ENCODE data around the gene CCDC148. TPM values are rescaled to one million over a fixed set of nuclear protein-coding genes. Genes with fewer than 3 reads are reported as not detected.

Gene CCDC148
- polyA plus RNA-seq, 4 donors, result 0.09 to 0.37 TPM; not detected in 2

DNA sequence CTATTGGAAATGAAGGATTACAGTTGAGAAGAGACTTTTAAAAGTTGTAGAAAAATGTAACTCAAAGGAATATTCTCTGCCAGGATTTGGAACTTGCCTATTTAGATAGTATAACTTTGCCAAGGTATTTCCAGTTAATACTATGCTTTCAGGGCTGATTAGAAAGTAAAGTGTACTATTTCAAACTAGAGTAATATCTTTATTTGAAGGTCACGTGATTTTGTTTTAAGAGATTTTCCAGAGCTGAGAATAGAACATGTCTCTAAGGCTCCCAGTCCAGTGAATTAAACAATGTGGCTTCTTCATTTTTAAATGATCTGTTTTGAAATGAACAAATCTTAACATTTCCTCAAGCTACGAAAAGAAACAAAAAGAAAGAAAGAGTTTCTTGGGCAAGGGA is 53.9 kb downstream of the CCDC148 start:
- WGBS, 3 donors, result 43 to 53% (median 48%) methylated on average over 2 of the region's 2 CpGs
- H3K27me3 ChIP-seq (ENCODE audit: control insufficient read depth in 3 of 3, insufficient read depth in 3 of 3, low read length in 3 of 3), result no peaks in the 10 kb centered on the region
- no peak overlapping the region for H3K4me3 ChIP-seq (ENCODE audit: low read depth in 1 of 3, low read length in 3 of 3)
- H3K9me3 ChIP-seq (ENCODE audit: control insufficient read depth in 2 of 2, insufficient read depth in 1 of 2, low read depth in 1 of 2, low read length in 1 of 2), result no peaks in the 10 kb centered on the region
- H3K36me3 ChIP-seq (ENCODE audit: control insufficient read depth in 3 of 3, insufficient read depth in 2 of 3, low read depth in 1 of 3, low read length in 3 of 3), result no peaks in the 10 kb centered on the region
- no peaks in the 10 kb centered on the region for H3K4me1 ChIP-seq (ENCODE audit: control insufficient read depth in 3 of 3, insufficient read depth in 2 of 3, low read depth in 1 of 3, low read length in 2 of 3)
- FAIRE-seq (no peak), DNase-seq (no peak)
- no peak overlapping the region for H3K27ac ChIP-seq (ENCODE audit: low read depth in 1 of 3, low read length in 2 of 3)

DNA sequence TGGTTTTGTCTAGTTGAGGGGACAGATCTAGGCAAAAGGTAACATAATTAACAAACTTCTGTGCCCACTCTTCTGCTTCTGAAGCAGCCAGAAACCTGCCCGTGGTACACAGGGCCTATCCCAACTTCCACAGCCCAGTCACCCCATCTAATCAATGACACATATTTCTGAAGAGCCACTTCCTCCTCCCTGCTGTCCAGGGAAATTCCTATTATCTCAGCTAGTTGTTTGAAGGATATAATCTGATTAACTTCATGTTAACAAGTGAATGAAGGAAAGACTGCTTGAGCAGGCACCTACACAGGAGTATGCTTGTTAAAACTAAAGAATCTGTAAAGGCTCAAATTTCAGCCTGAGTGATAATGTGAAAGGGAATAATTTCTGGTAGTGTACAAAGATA is 61.4 kb downstream of the CCDC148 start:
- H3K27ac ChIP-seq (ENCODE audit: low read depth in 1 of 3, low read length in 2 of 3), result no peak overlapping the region
- no peaks in the 10 kb centered on the region for H3K9me3 ChIP-seq (ENCODE audit: control insufficient read depth in 2 of 2, insufficient read depth in 1 of 2, low read depth in 1 of 2, low read length in 1 of 2)
- 16 to 57% (median 50%) methylated on average over 1 of the region's 1 CpG for WGBS, 3 donors
- peak; percentile 20 to 44 for DNase-seq
- H3K36me3 ChIP-seq (ENCODE audit: control insufficient read depth in 3 of 3, insufficient read depth in 2 of 3, low read depth in 1 of 3, low read length in 3 of 3), result no peaks in the 10 kb centered on the region
- H3K4me1 ChIP-seq (ENCODE audit: control insufficient read depth in 3 of 3, insufficient read depth in 2 of 3, low read depth in 1 of 3, low read length in 2 of 3), result no peaks in the 10 kb centered on the region
- no peak for FAIRE-seq
- H3K27me3 ChIP-seq (ENCODE audit: control insufficient read depth in 3 of 3, insufficient read depth in 3 of 3, low read length in 3 of 3), result no peaks in the 10 kb centered on the region
- no peak overlapping the region for H3K4me3 ChIP-seq (ENCODE audit: low read depth in 1 of 3, low read length in 3 of 3)

GRCh38 chr2:158394453-158394852 is 62.1 kb downstream of the CCDC148 start:
- DNase-seq (peak in 1 of 2 donors; percentile 13), FAIRE-seq (no peak)
- Histone ChIP-seq H3K9me3 (ENCODE audit: control insufficient read depth in 2 of 2, insufficient read depth in 1 of 2, low read depth in 1 of 2, low read length in 1 of 2) (no peaks in the 10 kb centered on the region), H3K36me3 (ENCODE audit: control insufficient read depth in 3 of 3, insufficient read depth in 2 of 3, low read depth in 1 of 3, low read length in 3 of 3) (no peaks in the 10 kb centered on the region), H3K4me3 (ENCODE audit: low read depth in 1 of 3, low read length in 3 of 3) (no peak overlapping the region), H3K27ac (ENCODE audit: low read depth in 1 of 3, low read length in 2 of 3) (no peak overlapping the region), H3K4me1 (ENCODE audit: control insufficient read depth in 3 of 3, insufficient read depth in 2 of 3, low read depth in 1 of 3, low read length in 2 of 3) (no peaks in the 10 kb centered on the region), H3K27me3 (ENCODE audit: control insufficient read depth in 3 of 3, insufficient read depth in 3 of 3, low read length in 3 of 3) (no peaks in the 10 kb centered on the region)
- 0 to 81% (median 33%) methylated on average over 1 of the region's 1 CpG for WGBS, 3 donors

DNA sequence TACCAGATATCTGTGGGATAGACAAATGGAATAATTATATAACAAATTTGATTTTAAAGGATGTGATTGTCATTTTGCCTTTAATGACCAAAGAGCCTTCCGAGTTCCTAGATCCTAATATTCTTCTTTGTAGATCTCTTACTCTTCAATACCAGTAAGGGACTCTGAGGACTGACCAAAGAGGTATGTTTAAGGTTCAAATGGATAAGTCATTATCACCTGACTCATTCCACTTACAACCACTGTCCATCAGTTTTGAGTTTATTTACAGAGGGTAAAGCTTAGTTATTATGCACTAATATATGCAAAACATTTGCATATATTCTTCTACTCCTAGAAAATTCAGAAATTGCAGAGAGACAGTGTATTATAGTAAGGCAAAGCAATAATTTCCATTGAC is 62.7 kb downstream of the CCDC148 start:
- no peak for FAIRE-seq
- H3K9me3 ChIP-seq (ENCODE audit: control insufficient read depth in 2 of 2, insufficient read depth in 1 of 2, low read depth in 1 of 2, low read length in 1 of 2), result no peaks in the 10 kb centered on the region
- WGBS, 3 donors, result 58 to 87% (median 86%) methylated on average over 1 of the region's 1 CpG

DNA sequence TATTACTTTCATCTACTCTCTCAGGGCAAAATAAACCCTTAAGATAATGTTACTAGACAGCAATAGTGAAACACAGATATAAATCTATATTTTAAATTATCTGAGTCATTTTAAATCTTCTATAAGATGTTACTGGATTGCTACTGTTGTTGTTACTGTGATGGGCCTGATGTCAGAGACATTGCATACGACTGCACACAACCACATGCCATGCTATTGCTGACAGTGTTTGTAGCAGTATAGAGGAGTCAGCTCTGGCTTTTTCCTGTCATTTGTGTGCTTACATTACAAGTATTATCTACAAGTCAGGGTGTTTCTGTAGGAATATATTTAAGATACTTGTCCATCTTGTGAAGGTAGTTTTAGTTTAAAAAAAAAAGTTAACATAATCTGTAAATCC is 63.9 kb downstream of the CCDC148 start:
- WGBS, 3 donors, result 0 to 42% (median 41%) methylated on average over 1 of the region's 1 CpG
- FAIRE-seq (no peak), DNase-seq (no peak)
- Histone ChIP-seq H3K27ac (ENCODE audit: low read depth in 1 of 3, low read length in 2 of 3) (no peak overlapping the region), H3K4me3 (ENCODE audit: low read depth in 1 of 3, low read length in 3 of 3) (no peak overlapping the region), H3K27me3 (ENCODE audit: control insufficient read depth in 3 of 3, insufficient read depth in 3 of 3, low read length in 3 of 3) (no peaks in the 10 kb centered on the region), H3K36me3 (ENCODE audit: control insufficient read depth in 3 of 3, insufficient read depth in 2 of 3, low read depth in 1 of 3, low read length in 3 of 3) (no peaks in the 10 kb centered on the region), H3K9me3 (ENCODE audit: control insufficient read depth in 2 of 2, insufficient read depth in 1 of 2, low read depth in 1 of 2, low read length in 1 of 2) (no peaks in the 10 kb centered on the region), H3K4me1 (ENCODE audit: control insufficient read depth in 3 of 3, insufficient read depth in 2 of 3, low read depth in 1 of 3, low read length in 2 of 3) (no peaks in the 10 kb centered on the region)

More for the DNA sequence above, 62.7 kb downstream of the CCDC148 start:
- Histone ChIP-seq H3K27me3 (ENCODE audit: control insufficient read depth in 3 of 3, insufficient read depth in 3 of 3, low read length in 3 of 3) (no peaks in the 10 kb centered on the region), H3K4me3 (ENCODE audit: low read depth in 1 of 3, low read length in 3 of 3) (no peak overlapping the region), H3K4me1 (ENCODE audit: control insufficient read depth in 3 of 3, insufficient read depth in 2 of 3, low read depth in 1 of 3, low read length in 2 of 3) (no peaks in the 10 kb centered on the region), H3K36me3 (ENCODE audit: control insufficient read depth in 3 of 3, insufficient read depth in 2 of 3, low read depth in 1 of 3, low read length in 3 of 3) (no peaks in the 10 kb centered on the region), H3K27ac (ENCODE audit: low read depth in 1 of 3, low read length in 2 of 3) (no peak overlapping the region)
- DNase-seq, result no peak

DNA sequence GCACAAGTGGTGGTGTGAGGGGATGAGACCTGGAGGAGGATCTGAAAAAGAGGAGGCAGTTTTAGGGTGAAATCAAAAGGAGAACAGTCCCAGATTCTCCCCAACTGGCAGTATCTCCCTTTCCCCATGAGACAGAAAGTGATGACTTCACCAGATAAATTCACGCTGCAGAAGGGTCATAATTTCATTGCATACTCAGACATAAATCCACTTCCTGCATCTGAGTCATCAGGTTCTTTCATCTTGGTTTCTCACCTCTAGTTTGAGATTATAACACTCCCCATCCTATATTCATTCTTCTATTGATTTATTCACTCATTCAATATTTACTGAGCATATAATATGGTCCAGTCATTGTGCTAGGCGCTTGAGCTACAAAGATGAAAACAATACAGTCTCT is 64.7 kb downstream of the CCDC148 start:
- H3K36me3 ChIP-seq (ENCODE audit: control insufficient read depth in 3 of 3, insufficient read depth in 2 of 3, low read depth in 1 of 3, low read length in 3 of 3), result no peaks in the 10 kb centered on the region
- H3K27me3 ChIP-seq (ENCODE audit: control insufficient read depth in 3 of 3, insufficient read depth in 3 of 3, low read length in 3 of 3), result no peaks in the 10 kb centered on the region
- H3K27ac ChIP-seq (ENCODE audit: low read depth in 1 of 3, low read length in 2 of 3), result no peak overlapping the region
- DNase-seq (peak; percentile 7 to 25), FAIRE-seq (no peak)
- 30 to 59% (median 34%) methylated on average over 2 of the region's 2 CpGs for WGBS, 3 donors
- no peaks in the 10 kb centered on the region for H3K4me1 ChIP-seq (ENCODE audit: control insufficient read depth in 3 of 3, insufficient read depth in 2 of 3, low read depth in 1 of 3, low read length in 2 of 3)
- H3K9me3 ChIP-seq (ENCODE audit: control insufficient read depth in 2 of 2, insufficient read depth in 1 of 2, low read depth in 1 of 2, low read length in 1 of 2), result no peaks in the 10 kb centered on the region
- no peak overlapping the region for H3K4me3 ChIP-seq (ENCODE audit: low read depth in 1 of 3, low read length in 3 of 3)

GRCh38 chr2:158391361-158391760 is 65.2 kb downstream of the CCDC148 start:
- H3K4me3 ChIP-seq (ENCODE audit: low read depth in 1 of 3, low read length in 3 of 3), result no peak overlapping the region
- no peaks in the 10 kb centered on the region for H3K4me1 ChIP-seq (ENCODE audit: control insufficient read depth in 3 of 3, insufficient read depth in 2 of 3, low read depth in 1 of 3, low read length in 2 of 3)
- H3K27ac ChIP-seq (ENCODE audit: low read depth in 1 of 3, low read length in 2 of 3), result no peak overlapping the region
- FAIRE-seq (peak; percentile 44), DNase-seq (no peak)
- H3K36me3 ChIP-seq (ENCODE audit: control insufficient read depth in 3 of 3, insufficient read depth in 2 of 3, low read depth in 1 of 3, low read length in 3 of 3), result no peaks in the 10 kb centered on the region
- no peaks in the 10 kb centered on the region for H3K9me3 ChIP-seq (ENCODE audit: control insufficient read depth in 2 of 2, insufficient read depth in 1 of 2, low read depth in 1 of 2, low read length in 1 of 2)
- no peaks in the 10 kb centered on the region for H3K27me3 ChIP-seq (ENCODE audit: control insufficient read depth in 3 of 3, insufficient read depth in 3 of 3, low read length in 3 of 3)

DNA sequence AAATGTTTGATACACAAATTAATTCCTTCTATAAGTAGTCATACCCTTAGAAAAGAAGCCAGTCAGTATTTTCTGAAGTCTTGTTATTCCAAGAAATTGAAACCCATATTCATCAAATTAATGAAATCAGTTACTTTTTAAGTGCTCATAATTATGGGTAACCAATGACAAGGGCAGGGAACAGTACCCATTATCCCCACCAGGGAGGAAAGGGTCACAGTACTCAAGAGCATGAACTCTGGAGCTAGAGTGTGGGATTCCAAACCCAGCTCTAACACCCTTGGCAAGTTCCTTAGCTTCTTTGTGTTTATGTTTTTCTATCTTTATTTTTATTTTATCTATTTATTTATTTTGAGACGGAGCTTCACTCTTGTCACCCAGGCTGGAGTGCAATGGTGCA is 68.4 kb downstream of the CCDC148 start:
- no peaks in the 10 kb centered on the region for H3K36me3 ChIP-seq (ENCODE audit: control insufficient read depth in 3 of 3, insufficient read depth in 2 of 3, low read depth in 1 of 3, low read length in 3 of 3)
- WGBS, 3 donors, result 79 to 100% (median 84%) methylated on average over 1 of the region's 1 CpG
- no peaks in the 10 kb centered on the region for H3K4me1 ChIP-seq (ENCODE audit: control insufficient read depth in 3 of 3, insufficient read depth in 2 of 3, low read depth in 1 of 3, low read length in 2 of 3)
- H3K4me3 ChIP-seq (ENCODE audit: low read depth in 1 of 3, low read length in 3 of 3), result no peak overlapping the region
- no peak for DNase-seq
- H3K9me3 ChIP-seq (ENCODE audit: control insufficient read depth in 2 of 2, insufficient read depth in 1 of 2, low read depth in 1 of 2, low read length in 1 of 2), result no peaks in the 10 kb centered on the region
- no peaks in the 10 kb centered on the region for H3K27me3 ChIP-seq (ENCODE audit: control insufficient read depth in 3 of 3, insufficient read depth in 3 of 3, low read length in 3 of 3)
- no peak for FAIRE-seq
- H3K27ac ChIP-seq (ENCODE audit: low read depth in 1 of 3, low read length in 2 of 3), result no peak overlapping the region

DNA sequence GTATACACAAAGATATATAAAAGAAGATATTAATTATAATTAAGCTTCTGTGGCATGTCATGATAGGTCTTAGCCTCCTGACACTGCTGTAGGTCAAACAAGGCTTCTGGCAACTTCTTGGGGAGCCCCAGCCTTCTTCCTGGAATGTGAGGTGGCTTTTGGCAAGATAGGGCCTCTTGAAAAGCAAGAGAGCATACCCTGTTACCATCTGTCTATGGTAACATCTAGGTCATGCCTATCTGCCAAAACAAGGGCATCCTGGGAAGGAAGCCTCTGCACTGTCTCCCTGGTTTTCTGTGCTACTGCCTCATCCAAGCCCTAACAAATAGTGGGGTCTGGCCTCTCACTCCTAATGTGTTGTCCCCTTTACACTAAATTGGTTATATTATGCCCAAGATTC is 70.9 kb downstream of the CCDC148 start:
- H3K4me3 ChIP-seq (ENCODE audit: low read depth in 1 of 3, low read length in 3 of 3), result no peak overlapping the region
- H3K9me3 ChIP-seq (ENCODE audit: control insufficient read depth in 2 of 2, insufficient read depth in 1 of 2, low read depth in 1 of 2, low read length in 1 of 2), result peaks cover 0 to 4% of the 10 kb centered on the region in 2 donors
- H3K27me3 ChIP-seq (ENCODE audit: control insufficient read depth in 3 of 3, insufficient read depth in 3 of 3, low read length in 3 of 3), result no peaks in the 10 kb centered on the region
- H3K36me3 ChIP-seq (ENCODE audit: control insufficient read depth in 3 of 3, insufficient read depth in 2 of 3, low read depth in 1 of 3, low read length in 3 of 3), result no peaks in the 10 kb centered on the region
- no peaks in the 10 kb centered on the region for H3K4me1 ChIP-seq (ENCODE audit: control insufficient read depth in 3 of 3, insufficient read depth in 2 of 3, low read depth in 1 of 3, low read length in 2 of 3)
- FAIRE-seq (no peak), DNase-seq (no peak)
- no peak overlapping the region for H3K27ac ChIP-seq (ENCODE audit: low read depth in 1 of 3, low read length in 2 of 3)
